ENCODE data around the gene HOOK2. TPM values are rescaled to one million over a fixed set of nuclear protein-coding genes. Genes with fewer than 3 reads are reported as not detected.

HOOK2 gene
- total and polyA plus RNA-seq, 7 experiments from 2014 or later = 4.0 to 37.5 (median 20.1) TPM

DNA sequence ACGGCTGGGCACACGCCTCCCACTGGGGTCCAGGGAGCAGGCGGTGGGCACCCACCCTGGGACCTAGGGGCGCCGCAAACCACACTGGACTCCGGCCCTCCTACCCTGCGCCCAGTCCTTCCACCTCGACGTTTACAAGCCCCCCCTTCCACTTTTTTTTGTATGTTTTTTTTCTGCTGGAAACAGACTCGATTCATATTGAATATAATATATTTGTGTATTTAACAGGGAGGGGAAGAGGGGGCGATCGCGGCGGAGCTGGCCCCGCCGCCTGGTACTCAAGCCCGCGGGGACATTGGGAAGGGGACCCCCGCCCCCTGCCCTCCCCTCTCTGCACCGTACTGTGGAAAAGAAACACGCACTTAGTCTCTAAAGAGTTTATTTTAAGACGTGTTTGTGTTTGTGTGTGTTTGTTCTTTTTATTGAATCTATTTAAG, 17.5 kb upstream of the HOOK2 start:
- intact Hi-C loops (cut with micrococcal nuclease) = loop anchor here (1.0 to 5.0 kb wide), 11 partner anchors 14 to 1701 kb away; partner anchors contain the start of genes CALR (in 2 of the 2), IER2 (in 2 of the 2), STX10 (in 2 of the 2) and GET3 (in 1 of the 2)
- no peaks in the 10 kb centered on the region for H3K27me3 ChIP-seq (ENCODE audit: control insufficient read depth in 2 of 2, insufficient read depth in 2 of 2, low read length in 2 of 2)
- DNase-seq = no peak

DNA sequence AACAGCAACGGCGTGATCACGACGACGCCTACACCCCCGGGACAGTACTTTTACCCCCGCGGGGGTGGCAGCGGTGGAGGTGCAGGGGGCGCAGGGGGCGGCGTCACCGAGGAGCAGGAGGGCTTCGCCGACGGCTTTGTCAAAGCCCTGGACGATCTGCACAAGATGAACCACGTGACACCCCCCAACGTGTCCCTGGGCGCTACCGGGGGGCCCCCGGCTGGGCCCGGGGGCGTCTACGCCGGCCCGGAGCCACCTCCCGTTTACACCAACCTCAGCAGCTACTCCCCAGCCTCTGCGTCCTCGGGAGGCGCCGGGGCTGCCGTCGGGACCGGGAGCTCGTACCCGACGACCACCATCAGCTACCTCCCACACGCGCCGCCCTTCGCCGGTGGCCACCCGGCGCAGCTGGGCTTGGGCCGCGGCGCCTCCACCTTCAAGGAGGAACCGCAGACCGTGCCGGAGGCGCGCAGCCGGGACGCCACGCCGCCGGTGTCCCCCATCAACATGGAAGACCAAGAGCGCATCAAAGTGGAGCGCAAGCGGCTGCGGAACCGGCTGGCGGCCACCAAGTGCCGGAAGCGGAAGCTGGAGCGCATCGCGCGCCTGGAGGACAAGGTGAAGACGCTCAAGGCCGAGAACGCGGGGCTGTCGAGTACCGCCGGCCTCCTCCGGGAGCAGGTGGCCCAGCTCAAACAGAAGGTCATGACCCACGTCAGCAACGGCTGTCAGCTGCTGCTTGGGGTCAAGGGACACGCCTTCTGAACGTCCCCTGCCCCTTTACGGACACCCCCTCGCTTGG, 16.9 kb upstream of the HOOK2 start:
- POLR2A ChIA-PET = interaction anchor here (0.6 to 8.4 kb wide), 35 partner anchors 8 to 1417 kb away, joined by 3 to 621 read pairs (median 5); partner anchors contain the start of genes CALR, DHPS, DNASE2 and FBXW9
- ATAC-seq = no peak
- intact Hi-C loops (cut with micrococcal nuclease) = loop anchor here (2.0 to 5.0 kb wide), 10 partner anchors 15 to 1700 kb away; partner anchors contain the start of genes CALR (in 2 of the 2), IER2 (in 2 of the 2), STX10 (in 2 of the 2) and RNASEH2A (in 1 of the 2)

More for the DNA sequence above, 17.5 kb upstream of the HOOK2 start:
- peak overlapping the region; percentile 97 to 100 (median 100) for H3K27ac Mint-ChIP-seq
- peak overlapping the region; percentile 89 to 98 (median 94) for H3K4me3 Mint-ChIP-seq
- H3K36me3 Mint-ChIP-seq = peaks cover 0 to 9% (median 0%) of the 10 kb centered on the region in 5 donors
- ChIA-PET POLR2A (interaction anchor here (0.6 to 8.4 kb wide), 28 partner anchors 7 to 1574 kb away, joined by 3 to 621 read pairs (median 6); partner anchors contain the start of genes CALR, DHPS, DNASE2 and FBXW9), CTCF (interaction anchor here (0.9 to 3.7 kb wide), 7 partner anchors 8 to 116 kb away, joined by 4 to 71 read pairs (median 7); partner anchors contain the start of gene HOOK2)
- H3K27me3 Mint-ChIP-seq = peaks cover 0 to 2% (median 0%) of the 10 kb centered on the region in 5 donors
- H3K36me3 ChIP-seq (ENCODE audit: control insufficient read depth in 2 of 3, insufficient read depth in 3 of 3, low read length in 3 of 3) = peaks cover 0 to 20% (median 0%) of the 10 kb centered on the region in 3 experiments
- peaks cover 30 to 36% of the 10 kb centered on the region in 2 donors for H3K4me1 ChIP-seq (ENCODE audit: control insufficient read depth in 2 of 2, insufficient read depth in 2 of 2, low read length in 2 of 2)
- no peaks in the 10 kb centered on the region for H3K9me3 ChIP-seq (ENCODE audit: control insufficient read depth in 2 of 3, low read length in 3 of 3)
- peak overlapping the region; percentile 98 for H3K4me3 ChIP-seq (ENCODE audit: low read length)
- no peak for ATAC-seq
- peaks cover 0 to 27% (median 0%) of the 10 kb centered on the region in 11 donors for H3K9me3 Mint-ChIP-seq
- H3K4me1 Mint-ChIP-seq = peaks cover 30 to 52% (median 40%) of the 10 kb centered on the region in 7 donors
- peak overlapping the region; percentile 99 for H3K27ac ChIP-seq (ENCODE audit: low read depth, low read length)

DNA sequence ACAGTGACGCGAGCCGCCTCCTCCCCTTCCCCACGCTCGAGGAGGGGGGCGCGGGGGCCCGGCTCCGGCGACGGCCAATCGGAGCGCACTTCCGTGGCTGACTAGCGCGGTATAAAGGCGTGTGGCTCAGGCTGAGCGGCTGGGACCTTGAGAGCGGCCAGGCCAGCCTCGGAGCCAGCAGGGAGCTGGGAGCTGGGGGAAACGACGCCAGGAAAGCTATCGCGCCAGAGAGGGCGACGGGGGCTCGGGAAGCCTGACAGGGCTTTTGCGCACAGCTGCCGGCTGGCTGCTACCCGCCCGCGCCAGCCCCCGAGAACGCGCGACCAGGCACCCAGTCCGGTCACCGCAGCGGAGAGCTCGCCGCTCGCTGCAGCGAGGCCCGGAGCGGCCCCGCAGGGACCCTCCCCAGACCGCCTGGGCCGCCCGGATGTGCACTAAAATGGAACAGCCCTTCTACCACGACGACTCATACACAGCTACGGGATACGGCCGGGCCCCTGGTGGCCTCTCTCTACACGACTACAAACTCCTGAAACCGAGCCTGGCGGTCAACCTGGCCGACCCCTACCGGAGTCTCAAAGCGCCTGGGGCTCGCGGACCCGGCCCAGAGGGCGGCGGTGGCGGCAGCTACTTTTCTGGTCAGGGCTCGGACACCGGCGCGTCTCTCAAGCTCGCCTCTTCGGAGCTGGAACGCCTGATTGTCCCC, 16.1 kb upstream of the HOOK2 start, which contains the start of gene JUNB:
Gene JUNB, plus strand, starts transcription at position 142 of the 706 bp plus-strand sequence. Its CDS starts 286 bp downstream, at position 428.
- peaks cover 30 to 38% of the 10 kb centered on the region in 2 donors for H3K4me1 ChIP-seq (ENCODE audit: control insufficient read depth in 2 of 2, insufficient read depth in 2 of 2, low read length in 2 of 2)
- CTCF ChIA-PET = interaction anchor here (0.5 to 3.7 kb wide), 8 partner anchors 9 to 188 kb away, joined by 3 to 71 read pairs (median 6); partner anchors contain the start of gene HOOK2

More for the DNA sequence above, 16.9 kb upstream of the HOOK2 start:
- peaks cover 30 to 36% of the 10 kb centered on the region in 2 donors for H3K4me1 ChIP-seq (ENCODE audit: control insufficient read depth in 2 of 2, insufficient read depth in 2 of 2, low read length in 2 of 2)
- peak; percentile 53 to 82 (median 75) for DNase-seq
- H3K9me3 ChIP-seq (ENCODE audit: control insufficient read depth in 2 of 3, low read length in 3 of 3) = no peaks in the 10 kb centered on the region
- H3K27ac ChIP-seq (ENCODE audit: low read depth, low read length) = peak overlapping the region; percentile 99
- H3K36me3 Mint-ChIP-seq = peaks cover 0 to 9% (median 0%) of the 10 kb centered on the region in 5 donors
- peaks cover 30 to 52% (median 40%) of the 10 kb centered on the region in 7 donors for H3K4me1 Mint-ChIP-seq
- H3K36me3 ChIP-seq (ENCODE audit: control insufficient read depth in 2 of 3, insufficient read depth in 3 of 3, low read length in 3 of 3) = peaks cover 0 to 20% (median 0%) of the 10 kb centered on the region in 3 experiments
- peak overlapping the region; percentile 97 to 100 (median 100) for H3K27ac Mint-ChIP-seq
- H3K27me3 ChIP-seq (ENCODE audit: control insufficient read depth in 2 of 2, insufficient read depth in 2 of 2, low read length in 2 of 2) = no peaks in the 10 kb centered on the region
- H3K4me3 ChIP-seq (ENCODE audit: low read length) = peak overlapping the region; percentile 98
- H3K27me3 Mint-ChIP-seq = peaks cover 0 to 2% (median 0%) of the 10 kb centered on the region in 5 donors
- CTCF ChIA-PET = interaction anchor here (0.5 to 3.7 kb wide), 9 partner anchors 8 to 188 kb away, joined by 3 to 71 read pairs (median 6); partner anchors contain the start of gene HOOK2
- H3K9me3 Mint-ChIP-seq = peaks cover 0 to 27% (median 0%) of the 10 kb centered on the region in 11 donors
- peak overlapping the region; percentile 89 to 98 (median 94) for H3K4me3 Mint-ChIP-seq

DNA sequence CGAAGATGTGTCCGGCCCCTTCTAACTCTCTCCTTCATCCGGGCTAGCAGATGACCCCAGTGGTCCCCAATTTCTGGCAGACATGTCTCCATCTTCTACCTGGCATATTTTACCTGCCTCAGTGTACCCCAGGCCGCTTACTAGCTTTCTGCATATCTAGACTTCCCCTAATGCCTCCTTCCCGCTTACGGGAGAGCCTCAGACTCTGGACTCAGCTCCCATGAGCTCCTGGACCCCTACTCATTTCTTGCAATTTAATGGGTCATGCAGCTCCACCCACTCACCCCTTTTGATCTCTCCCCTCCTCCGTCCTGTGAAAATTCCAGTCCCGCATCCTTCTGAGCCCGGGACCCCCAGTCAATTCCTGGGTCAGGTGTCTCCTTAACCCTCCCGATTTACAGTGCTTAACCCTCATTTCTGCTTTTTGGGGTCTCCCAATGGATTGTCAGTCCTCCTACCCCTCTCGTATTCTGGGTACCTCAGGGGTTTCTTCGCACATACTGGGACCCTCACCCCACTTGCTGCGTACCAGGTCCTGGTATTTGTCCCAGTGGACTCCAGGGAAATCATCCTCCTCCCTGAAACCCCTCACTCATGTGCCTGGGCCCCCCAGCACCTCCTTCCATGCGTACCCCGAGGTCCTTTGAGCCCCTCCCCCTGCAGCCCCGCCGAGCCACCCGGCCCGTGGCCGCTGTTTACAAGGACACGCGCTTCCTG, 15.4 kb upstream of the HOOK2 start:
- peak in 4 of 9 donors; percentile 32 to 48 (median 39) for DNase-seq

More for the DNA sequence above, 16.1 kb upstream of the HOOK2 start, which contains the start of gene JUNB:
- H3K4me3 ChIP-seq (ENCODE audit: low read length) = peak within 1 kb of the TSS; percentile 98
- Mint-ChIP-seq H3K27me3 (peaks cover 0 to 2% (median 0%) of the 10 kb centered on the region in 5 donors), H3K9me3 (peaks cover 0 to 27% (median 0%) of the 10 kb centered on the region in 11 donors), H3K4me3 (peak within 1 kb of the TSS; percentile 89 to 98 (median 94)), H3K36me3 (peaks cover 0 to 6% (median 0%) of the 10 kb centered on the region in 5 donors), H3K27ac (peak within 1 kb of the TSS; percentile 97 to 100 (median 100)), H3K4me1 (peaks cover 29 to 50% (median 41%) of the 10 kb centered on the region in 7 donors)
- peak; percentile 60 for ATAC-seq
- no peaks in the 10 kb centered on the region for H3K9me3 ChIP-seq (ENCODE audit: control insufficient read depth in 2 of 3, low read length in 3 of 3)
- intact Hi-C loops (cut with micrococcal nuclease) = loop anchor here (1.0 to 5.0 kb wide), 13 partner anchors 9 to 1727 kb away; partner anchors contain the start of genes CALR (in 2 of the 2), IER2 (in 2 of the 2), STX10 (in 2 of the 2) and DHPS (in 1 of the 2)
- H3K36me3 ChIP-seq (ENCODE audit: control insufficient read depth in 2 of 3, insufficient read depth in 3 of 3, low read length in 3 of 3) = peaks cover 0 to 20% (median 0%) of the 10 kb centered on the region in 3 experiments
- peak within 1 kb of the TSS; percentile 99 for H3K27ac ChIP-seq (ENCODE audit: low read depth, low read length)
- no peaks in the 10 kb centered on the region for H3K27me3 ChIP-seq (ENCODE audit: control insufficient read depth in 2 of 2, insufficient read depth in 2 of 2, low read length in 2 of 2)
- peak; percentile 97 to 99 (median 99) for DNase-seq
- POLR2A ChIA-PET = interaction anchor here (0.8 to 8.4 kb wide), 30 partner anchors 9 to 1732 kb away, joined by 3 to 621 read pairs (median 5); partner anchors contain the start of genes CALR, DHPS, FBXW9 and GCDH

More for the DNA sequence above, 15.4 kb upstream of the HOOK2 start:
- CTCF ChIA-PET = interaction anchor here (1.3 to 3.7 kb wide), 3 partner anchors 8 to 26 kb away, joined by 3 to 71 read pairs (median 24); partner anchors contain the start of gene HOOK2
- H3K4me1 ChIP-seq (ENCODE audit: control insufficient read depth in 2 of 2, insufficient read depth in 2 of 2, low read length in 2 of 2) = peaks cover 35 to 38% of the 10 kb centered on the region in 2 donors
- Mint-ChIP-seq H3K27ac (peak overlapping the region; percentile 97 to 100 (median 100)), H3K9me3 (peaks cover 0 to 27% (median 0%) of the 10 kb centered on the region in 11 donors), H3K36me3 (peaks cover 0 to 6% (median 0%) of the 10 kb centered on the region in 5 donors), H3K4me1 (peaks cover 22 to 42% (median 34%) of the 10 kb centered on the region in 7 donors), H3K27me3 (peaks cover 0 to 2% (median 0%) of the 10 kb centered on the region in 5 donors), H3K4me3 (peak overlapping the region; percentile 89 to 98 (median 94))
- H3K27me3 ChIP-seq (ENCODE audit: control insufficient read depth in 2 of 2, insufficient read depth in 2 of 2, low read length in 2 of 2) = no peaks in the 10 kb centered on the region
- H3K4me3 ChIP-seq (ENCODE audit: low read length) = peak overlapping the region; percentile 98
- no peaks in the 10 kb centered on the region for H3K9me3 ChIP-seq (ENCODE audit: control insufficient read depth in 2 of 3, low read length in 3 of 3)
- POLR2A ChIA-PET = interaction anchor here (0.9 to 8.4 kb wide), 21 partner anchors 9 to 1733 kb away, joined by 3 to 621 read pairs (median 8); partner anchors contain the start of genes CALR, FBXW9, GCDH and GET3
- no peak for ATAC-seq
- peaks cover 0 to 20% (median 0%) of the 10 kb centered on the region in 3 experiments for H3K36me3 ChIP-seq (ENCODE audit: control insufficient read depth in 2 of 3, insufficient read depth in 3 of 3, low read length in 3 of 3)
- H3K27ac ChIP-seq (ENCODE audit: low read depth, low read length) = peak overlapping the region; percentile 99
- intact Hi-C loops (cut with micrococcal nuclease) = loop anchor here (1.0 to 5.0 kb wide), 11 partner anchors 8 to 1728 kb away; partner anchors contain the start of genes CALR (in 2 of the 2), DHPS (in 1 of the 2), DNAJB1 (in 1 of the 2) and IER2 (in 1 of the 2)

Data from naive thymus-derived CD4-positive, alpha-beta T cell (primary cell).